ENCODE results near the gene FAM161A.

Gene FAM161A

GRCh38 chr2:61888267-61889055 is 34.6 kb upstream of the FAM161A start, which contains the start of gene CCT4 (continued):
- TF ChIP-seq ZNF138 (tag by site-specific recombination; IDR thresholded peaks at IDR 0.05; ENCODE audit: borderline replicate concordance) (no peak), ZSCAN4 (tag by site-specific recombination; IDR thresholded peaks at IDR 0.05) (peak; percentile 59), ZBTB17 (tag by site-specific recombination; IDR thresholded peaks at IDR 0.05) (peak; percentile 92), ZSCAN30 (tag by site-specific recombination; IDR thresholded peaks at IDR 0.05) (peak; percentile 55), ZNF121 (tag by site-specific recombination; IDR thresholded peaks at IDR 0.05) (peak; percentile 78), WT1 (tag by site-specific recombination; IDR thresholded peaks at IDR 0.05) (peak; percentile 36), ZBTB21 (tag by site-specific recombination; IDR thresholded peaks at IDR 0.05) (peak; percentile 73; the same call in 1 of the 2 replicates), ZBTB1 (tag by site-specific recombination; IDR thresholded peaks at IDR 0.05) (no peak)
- TF ChIP-seq, protein P1, sequence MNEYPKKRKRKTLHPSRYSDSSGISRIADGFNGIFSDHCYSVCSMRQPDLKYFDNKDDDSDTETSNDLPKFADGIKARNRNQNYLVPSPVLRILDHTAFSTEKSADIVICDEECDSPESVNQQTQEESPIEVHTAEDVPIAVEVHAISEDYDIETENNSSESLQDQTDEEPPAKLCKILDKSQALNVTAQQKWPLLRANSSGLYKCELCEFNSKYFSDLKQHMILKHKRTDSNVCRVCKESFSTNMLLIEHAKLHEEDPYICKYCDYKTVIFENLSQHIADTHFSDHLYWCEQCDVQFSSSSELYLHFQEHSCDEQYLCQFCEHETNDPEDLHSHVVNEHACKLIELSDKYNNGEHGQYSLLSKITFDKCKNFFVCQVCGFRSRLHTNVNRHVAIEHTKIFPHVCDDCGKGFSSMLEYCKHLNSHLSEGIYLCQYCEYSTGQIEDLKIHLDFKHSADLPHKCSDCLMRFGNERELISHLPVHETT (tag by site-specific recombination; IDR thresholded peaks at IDR 0.05) = peak; percentile 57; the same call in 1 of the 2 replicates

GRCh38 chr2:61887717-61888266 is 33.9 kb upstream of the FAM161A start:
- Histone ChIP-seq H3K36me3 (ENCODE audit: control insufficient read depth in 2 of 2, insufficient read depth in 1 of 2, low read length in 2 of 2) (peaks cover 36 to 43% of the 10 kb centered on the region in 2 experiments), H3K9me3 (ENCODE audit: control insufficient read depth, insufficient read depth, low read depth, low read length) (no peaks in the 10 kb centered on the region), H3K27ac (ENCODE audit: extremely low read depth, low read depth, low read length) (peak overlapping the region; percentile 99), H3K4me1 (ENCODE audit: control insufficient read depth, insufficient read depth, low read length) (no peaks in the 10 kb centered on the region), H3K4me3 (ENCODE audit: low read depth, low read length) (peak overlapping the region; percentile 93)
- CTCF ChIA-PET = interaction anchor here (1.1 kb wide), 1 partner anchor 752 kb away, joined by 3 read pairs; no protein-coding TSS in a partner anchor
- TF ChIP-seq ZSCAN4 (tag by site-specific recombination; IDR thresholded peaks at IDR 0.05) (peak; percentile 55; the same call in 1 of the 2 replicates), TCF7L2 (IDR thresholded peaks at IDR 0.05; ENCODE audit: borderline replicate concordance, low read depth, low read length) (no peak)
- POLR2A ChIA-PET = interaction anchor here (0.6 to 1.4 kb wide), 2 partner anchors 8 to 34 kb away, joined by 5 to 6 read pairs; partner anchors contain the start of gene FAM161A

DNA sequence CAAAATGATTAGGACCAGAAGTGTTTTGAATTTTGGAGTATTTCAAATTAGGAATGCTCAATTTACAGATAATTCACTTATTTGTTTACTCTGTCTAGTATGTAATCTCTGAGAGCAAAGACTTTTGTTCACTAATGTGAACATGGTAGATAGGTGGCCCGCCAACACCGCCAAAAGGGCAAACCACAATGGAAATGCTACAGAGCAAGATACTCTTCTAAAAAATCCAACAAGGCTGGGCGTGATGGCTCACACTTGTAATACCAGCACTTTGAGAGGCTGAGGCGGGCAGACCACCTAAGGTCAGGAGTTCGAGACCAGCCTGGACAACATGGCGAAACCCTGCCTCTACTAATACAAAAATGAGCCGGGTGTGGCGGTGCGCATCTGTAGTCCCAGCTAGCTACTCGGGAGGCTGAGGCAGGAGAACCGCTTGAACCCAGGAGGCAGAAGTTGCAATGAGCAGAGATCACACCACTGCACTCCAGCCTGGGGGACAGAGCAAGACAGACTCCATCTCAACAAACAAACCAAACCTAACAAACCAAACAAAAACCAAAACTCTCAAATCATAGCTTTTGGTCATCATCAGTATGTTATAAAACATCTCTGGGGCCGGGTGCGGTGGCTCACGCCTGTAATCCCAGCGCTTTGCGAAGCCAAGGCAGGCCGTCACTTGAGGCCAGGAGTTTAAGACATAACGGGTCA is 32.2 kb upstream of the FAM161A start:
- Histone ChIP-seq H3K4me3 (ENCODE audit: low read depth, low read length) (peak overlapping the region; percentile 2), H3K36me3 (ENCODE audit: control insufficient read depth in 2 of 2, insufficient read depth in 1 of 2, low read length in 2 of 2) (peaks cover 53 to 57% of the 10 kb centered on the region in 2 experiments), H3K4me1 (ENCODE audit: control insufficient read depth, insufficient read depth, low read length) (no peaks in the 10 kb centered on the region), H3K27ac (ENCODE audit: extremely low read depth, low read depth, low read length) (no peak overlapping the region), H3K9me3 (ENCODE audit: control insufficient read depth, insufficient read depth, low read depth, low read length) (no peaks in the 10 kb centered on the region)
- CTCF ChIA-PET = interaction anchor here (0.6 kb wide), 1 partner anchor 495 kb away, joined by 3 read pairs; no protein-coding TSS in a partner anchor
- no peak for TF ChIP-seq ZNF549 (tag by site-specific recombination; IDR thresholded peaks at IDR 0.05)
- TF ChIP-seq, protein P2, sequence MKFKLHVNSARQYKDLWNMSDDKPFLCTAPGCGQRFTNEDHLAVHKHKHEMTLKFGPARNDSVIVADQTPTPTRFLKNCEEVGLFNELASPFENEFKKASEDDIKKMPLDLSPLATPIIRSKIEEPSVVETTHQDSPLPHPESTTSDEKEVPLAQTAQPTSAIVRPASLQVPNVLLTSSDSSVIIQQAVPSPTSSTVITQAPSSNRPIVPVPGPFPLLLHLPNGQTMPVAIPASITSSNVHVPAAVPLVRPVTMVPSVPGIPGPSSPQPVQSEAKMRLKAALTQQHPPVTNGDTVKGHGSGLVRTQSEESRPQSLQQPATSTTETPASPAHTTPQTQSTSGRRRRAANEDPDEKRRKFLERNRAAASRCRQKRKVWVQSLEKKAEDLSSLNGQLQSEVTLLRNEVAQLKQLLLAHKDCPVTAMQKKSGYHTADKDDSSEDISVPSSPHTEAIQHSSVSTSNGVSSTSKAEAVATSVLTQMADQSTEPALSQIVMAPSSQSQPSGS (tag by site-specific recombination; IDR thresholded peaks at IDR 0.05; ENCODE audit: low read depth) = no peak
- TF ChIP-seq ZNF621 (tag by site-specific recombination; IDR thresholded peaks at IDR 0.05) = no peak
- TF ChIP-seq KLF16 (tag by site-specific recombination; IDR thresholded peaks at IDR 0.05) = peak; percentile 4; the same call in 1 of the 2 replicates
- no peak for TF ChIP-seq ZNF580 (tag by site-specific recombination; IDR thresholded peaks at IDR 0.05)
- TF ChIP-seq ZNF266 (tag by site-specific recombination; IDR thresholded peaks at IDR 0.05; ENCODE audit: low read depth) = no peak
- no peak for TF ChIP-seq ZFP3 (tag by site-specific recombination; IDR thresholded peaks at IDR 0.05; ENCODE audit: low read depth)
- POLR2A ChIA-PET = no interaction called here

Measured in HEK293 (cell line).